GM10248 (cell line): ENCODE measurements around the gene MYT1.

Source experiments
- CTCF ChIA-PET: fragments of 300-600 bp; sonication (Branson Sonifier 250); formaldehyde crosslinking; extraction: SDS; loops from one replicate; lab custom pipeline; 2021; ENCODE audit warnings: antibody characterized with exemption; lab: Yijun Ruan, JAX
- POLR2A ChIA-PET: fragments of 350-650 bp; sonication (Branson Sonifier 250); formaldehyde crosslinking; extraction: SDS; loops from one replicate; lab custom pipeline; 2020; ENCODE audit warnings: antibody characterized with exemption; lab: Yijun Ruan, JAX
- DNase-seq: peaks from one replicate; pipeline ENCODE4 v3.0.0; 2012; ENCODE audit errors: extremely low spot score
- TF ChIP-seq, protein P1 (sequence below): IDR thresholded peaks from 2 replicates; pipeline ENCODE4 v1.5.1; 2012; ENCODE audit warnings: mild to moderate bottlenecking, low read depth; ENCODE audit errors: extremely low read depth, missing control alignments, control extremely low read depth

The MYT1 gene

DNA sequence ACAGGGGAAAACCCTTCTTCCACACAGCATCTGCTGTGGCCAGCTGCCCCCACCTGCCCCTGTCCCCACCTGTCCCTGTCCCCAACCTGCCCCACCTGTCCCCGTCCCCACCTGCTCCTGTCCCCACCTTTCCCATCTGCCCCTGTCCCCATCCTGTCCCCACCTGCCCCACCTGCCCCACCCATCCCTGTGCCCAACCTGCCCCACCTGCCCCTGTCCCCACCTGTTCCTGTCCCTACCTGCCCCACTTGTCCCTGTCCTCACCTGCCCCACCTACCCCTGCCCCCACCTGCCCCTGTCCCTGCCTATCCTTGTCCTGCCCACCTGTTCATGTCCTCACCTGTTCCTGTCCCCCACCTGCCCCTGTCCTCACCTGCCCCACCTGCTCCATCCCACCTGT lies 6.4 kb upstream of the MYT1 start:
- DNase-seq: no peak
- ChIA-PET POLR2A (no interaction called here), CTCF (no interaction called here)
- TF ChIP-seq, protein P1, sequence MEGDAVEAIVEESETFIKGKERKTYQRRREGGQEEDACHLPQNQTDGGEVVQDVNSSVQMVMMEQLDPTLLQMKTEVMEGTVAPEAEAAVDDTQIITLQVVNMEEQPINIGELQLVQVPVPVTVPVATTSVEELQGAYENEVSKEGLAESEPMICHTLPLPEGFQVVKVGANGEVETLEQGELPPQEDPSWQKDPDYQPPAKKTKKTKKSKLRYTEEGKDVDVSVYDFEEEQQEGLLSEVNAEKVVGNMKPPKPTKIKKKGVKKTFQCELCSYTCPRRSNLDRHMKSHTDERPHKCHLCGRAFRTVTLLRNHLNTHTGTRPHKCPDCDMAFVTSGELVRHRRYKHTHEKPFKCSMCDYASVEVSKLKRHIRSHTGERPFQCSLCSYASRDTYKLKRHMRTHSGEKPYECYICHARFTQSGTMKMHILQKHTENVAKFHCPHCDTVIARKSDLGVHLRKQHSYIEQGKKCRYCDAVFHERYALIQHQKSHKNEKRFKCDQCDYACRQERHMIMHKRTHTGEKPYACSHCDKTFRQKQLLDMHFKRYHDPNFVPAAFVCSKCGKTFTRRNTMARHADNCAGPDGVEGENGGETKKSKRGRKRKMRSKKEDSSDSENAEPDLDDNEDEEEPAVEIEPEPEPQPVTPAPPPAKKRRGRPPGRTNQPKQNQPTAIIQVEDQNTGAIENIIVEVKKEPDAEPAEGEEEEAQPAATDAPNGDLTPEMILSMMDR: no peak

DNA sequence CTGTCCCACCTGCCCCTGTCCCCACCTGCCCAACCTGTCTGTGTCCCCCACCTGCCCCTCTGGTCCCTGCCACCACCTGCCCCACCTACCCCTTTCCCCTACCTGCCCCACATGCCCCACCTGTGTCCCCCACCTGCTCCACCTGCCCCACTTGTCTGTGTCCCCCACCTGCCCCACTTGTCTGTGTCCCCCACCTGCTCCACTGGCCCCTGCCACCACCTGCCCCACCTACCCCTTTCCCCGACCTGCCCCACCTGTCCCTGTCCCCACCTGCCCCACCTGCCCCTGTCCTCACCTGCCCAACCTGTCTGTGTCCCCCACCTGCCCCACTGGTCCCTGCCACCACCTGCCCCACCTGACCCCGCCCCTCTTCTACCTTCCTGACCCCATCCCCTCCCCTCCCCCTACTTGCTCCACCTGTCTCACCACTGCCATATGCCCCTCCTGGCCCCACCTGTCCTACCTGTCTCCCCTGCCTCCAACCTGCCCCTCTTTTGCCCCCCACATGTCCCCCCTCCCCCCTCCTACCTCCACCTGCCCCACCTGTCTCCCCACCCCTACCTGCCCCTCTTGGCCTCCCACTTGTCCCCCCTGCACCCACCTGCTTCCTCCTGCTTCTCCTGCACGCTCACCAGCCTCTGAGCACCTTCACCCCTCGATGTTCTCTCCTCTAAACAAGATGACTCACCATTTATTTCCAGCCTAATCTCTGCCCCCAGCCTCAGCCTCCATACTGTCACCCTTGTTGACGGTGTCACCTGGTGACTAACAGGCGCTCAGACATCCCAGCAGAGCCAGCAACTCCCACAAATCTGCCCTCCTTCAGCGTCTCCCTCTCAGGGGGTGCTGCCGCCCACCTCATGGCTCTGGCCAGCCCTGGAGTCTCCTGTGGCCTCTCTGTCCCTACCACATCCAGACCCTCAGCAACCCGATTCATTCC lies 5.6 kb upstream of the MYT1 start:
- ChIA-PET POLR2A (no interaction called here), CTCF (no interaction called here)
- TF ChIP-seq, protein P1: no peak
- no peak for DNase-seq

GRCh38 chr20:64159286-64159680 lies 5.0 kb upstream of the MYT1 start:
- TF ChIP-seq, protein P1: no peak
- POLR2A ChIA-PET: no interaction called here
- CTCF ChIA-PET: no interaction called here
- no peak for DNase-seq

GRCh38 chr20:64159711-64160110 lies 4.5 kb upstream of the MYT1 start:
- ChIA-PET POLR2A (no interaction called here), CTCF (no interaction called here)
- TF ChIP-seq, protein P1: no peak
- no peak for DNase-seq

GRCh38 chr20:64160118-64160517 lies 4.1 kb upstream of the MYT1 start:
- ChIA-PET POLR2A (no interaction called here), CTCF (no interaction called here)
- TF ChIP-seq, protein P1: no peak
- no peak for DNase-seq

DNA sequence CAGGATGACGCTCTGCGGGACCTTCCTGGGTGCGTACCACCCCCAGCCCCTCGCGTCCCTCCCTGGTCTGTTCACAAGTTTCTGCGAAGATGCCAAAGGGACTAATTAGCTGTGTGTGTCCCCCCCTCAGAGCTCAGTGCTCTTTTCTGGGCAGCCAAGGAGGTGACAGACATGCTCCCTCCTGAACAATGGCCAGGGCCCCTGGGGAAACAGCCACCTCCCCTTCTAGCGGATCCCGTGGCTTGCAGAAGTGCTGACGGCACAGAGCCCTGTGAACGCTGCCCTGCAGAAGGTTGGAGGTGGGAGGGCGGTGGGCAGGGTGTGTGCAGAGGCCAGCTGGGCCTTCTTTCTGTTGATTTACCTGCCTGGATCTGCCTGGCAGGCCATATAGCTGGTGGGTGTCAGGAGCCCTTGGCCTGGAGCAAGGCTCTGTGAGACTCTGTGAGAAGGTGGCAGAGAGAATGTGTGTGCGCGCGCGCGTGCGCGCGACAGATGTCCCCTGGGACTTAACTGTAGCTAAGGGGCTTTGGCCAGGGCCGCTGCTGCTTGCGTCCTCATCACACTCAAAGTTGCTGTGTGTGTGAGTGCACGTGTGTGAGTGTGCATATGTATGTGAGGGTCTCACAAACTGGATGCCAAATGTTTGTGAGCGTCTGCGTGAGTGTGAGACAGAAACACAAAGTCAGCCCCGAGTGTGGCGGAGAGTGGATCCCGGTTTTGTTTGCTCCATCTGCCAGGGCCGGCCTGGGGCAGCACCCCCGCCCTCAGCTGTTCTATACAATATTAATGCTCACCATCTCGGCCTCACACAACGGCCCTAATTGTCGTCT lies 3.5 kb upstream of the MYT1 start:
- DNase-seq: no peak
- TF ChIP-seq, protein P1: no peak
- ChIA-PET CTCF (no interaction called here), POLR2A (no interaction called here)
